GM12874 (cell line): Measurements from ENCODE around the gene GRIP2.

ENCODE experiments used
- CTCF ChIP-seq: IDR thresholded peaks from 2 replicates; pipeline ENCODE4 v1.5.1; 2011; ENCODE audit warnings: low read depth, mild to moderate bottlenecking, control low read depth, low read length, moderate library complexity; ENCODE audit not compliant: insufficient read depth

GRIP2 gene

DNA sequence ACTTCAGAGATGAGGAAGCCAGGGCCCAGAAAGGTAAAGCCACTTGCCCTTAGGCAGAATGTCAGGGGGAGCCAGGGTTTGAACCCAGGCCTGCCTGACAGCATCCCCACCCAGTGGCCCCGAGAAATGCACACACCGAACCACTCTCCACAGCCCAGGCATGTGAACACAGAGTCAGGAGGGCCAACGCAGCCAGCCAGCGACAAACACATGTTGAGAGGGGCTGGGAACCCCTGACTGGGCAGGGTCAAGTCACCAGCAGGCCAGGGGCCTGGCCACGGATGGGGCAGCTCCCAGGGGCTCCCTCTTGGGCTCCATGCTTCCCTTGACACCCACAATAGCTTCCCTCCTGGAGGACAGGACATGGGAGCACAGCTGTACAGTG lies 5.1 kb upstream of the GRIP2 start:
- TF ChIP-seq CTCF = no peak

DNA sequence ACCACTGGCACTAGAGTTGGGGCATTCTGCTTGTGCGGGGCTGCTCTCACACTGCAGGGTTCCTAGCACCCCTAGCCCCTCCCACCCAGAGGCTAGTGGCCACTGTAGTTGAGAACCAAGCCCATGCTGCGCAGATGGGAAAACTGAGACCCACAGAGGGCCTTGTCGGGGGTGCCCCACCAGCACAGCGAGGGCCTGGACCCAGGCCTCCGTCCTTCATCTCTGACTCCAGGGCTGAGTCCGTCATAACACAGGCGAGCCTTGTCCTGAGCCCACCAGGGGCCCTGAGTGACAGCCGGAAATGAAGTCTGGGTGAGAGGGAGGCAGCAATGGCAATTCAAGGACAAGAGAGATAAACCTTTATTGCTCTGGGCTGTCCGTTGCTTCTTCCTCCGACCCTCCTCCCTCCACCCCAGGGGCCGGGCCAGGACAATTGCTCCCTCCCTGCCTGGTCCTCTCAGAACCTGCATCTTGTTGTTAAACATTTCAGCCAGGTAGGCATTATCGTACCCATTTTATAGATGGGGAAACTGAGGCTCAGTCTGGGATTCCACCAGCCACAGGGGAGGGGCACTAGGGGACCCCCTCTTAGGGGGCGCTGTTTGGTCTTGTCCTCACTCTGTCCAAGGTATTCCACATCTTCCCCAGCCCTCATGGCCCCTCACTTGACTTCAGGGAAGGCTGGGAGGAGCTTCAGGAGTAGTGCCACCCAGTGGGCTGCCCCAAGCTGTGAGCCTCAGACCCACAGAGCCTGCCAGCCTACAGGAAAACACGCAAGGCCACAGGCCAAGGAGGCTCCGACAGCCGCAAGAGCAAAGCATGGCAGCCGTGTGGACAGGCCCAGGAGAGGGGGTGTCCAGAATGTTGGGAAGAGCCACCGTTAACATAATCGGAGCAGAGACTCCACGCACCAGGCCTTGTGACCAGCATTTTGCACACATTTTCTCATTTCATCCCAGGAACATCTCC lies 4.4 kb upstream of the GRIP2 start:
- no peak for TF ChIP-seq CTCF

DNA sequence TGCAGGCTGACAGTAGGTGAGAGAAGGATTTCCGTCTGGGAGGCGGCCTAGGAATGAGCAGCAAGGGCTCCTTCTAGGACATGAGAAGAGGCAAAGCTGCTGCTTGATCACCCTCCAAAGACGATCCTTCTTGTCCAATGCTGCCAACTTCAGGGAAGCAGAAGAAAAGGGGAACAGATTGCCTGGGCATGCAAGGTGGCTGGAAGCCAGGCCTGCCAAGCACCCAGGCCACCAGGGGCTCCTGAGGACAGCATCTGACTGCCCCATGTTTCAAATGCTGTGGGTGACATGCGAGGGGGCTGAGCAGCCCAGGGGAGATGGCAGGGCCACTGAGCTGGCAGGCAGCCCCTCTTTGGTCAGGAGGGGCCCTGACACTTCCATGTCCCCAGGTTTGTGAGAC lies 3.3 kb upstream of the GRIP2 start:
- no peak for TF ChIP-seq CTCF

DNA sequence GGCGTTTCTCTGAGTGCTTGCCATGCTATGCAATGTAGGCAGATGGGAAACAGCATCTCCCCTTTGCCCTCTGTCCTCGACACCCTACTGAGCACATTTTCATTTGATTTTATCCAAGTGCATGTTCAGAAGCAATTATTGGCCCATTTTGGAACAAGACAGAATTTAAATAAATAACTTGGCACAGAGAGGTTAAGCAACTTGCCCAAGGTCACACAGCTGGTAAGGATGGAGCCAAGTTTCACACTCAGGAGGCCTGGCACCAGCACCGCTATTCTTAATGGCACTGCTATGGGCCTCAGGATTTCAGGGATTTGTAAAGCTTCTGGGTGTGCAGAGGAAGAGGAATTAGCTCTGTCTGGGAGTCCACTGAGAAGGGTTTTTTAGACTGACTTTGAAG lies 2.5 kb upstream of the GRIP2 start:
- no peak for TF ChIP-seq CTCF

GRCh38 chr3:14541646-14542045 lies 1.5 kb upstream of the GRIP2 start:
- no peak for TF ChIP-seq CTCF

DNA sequence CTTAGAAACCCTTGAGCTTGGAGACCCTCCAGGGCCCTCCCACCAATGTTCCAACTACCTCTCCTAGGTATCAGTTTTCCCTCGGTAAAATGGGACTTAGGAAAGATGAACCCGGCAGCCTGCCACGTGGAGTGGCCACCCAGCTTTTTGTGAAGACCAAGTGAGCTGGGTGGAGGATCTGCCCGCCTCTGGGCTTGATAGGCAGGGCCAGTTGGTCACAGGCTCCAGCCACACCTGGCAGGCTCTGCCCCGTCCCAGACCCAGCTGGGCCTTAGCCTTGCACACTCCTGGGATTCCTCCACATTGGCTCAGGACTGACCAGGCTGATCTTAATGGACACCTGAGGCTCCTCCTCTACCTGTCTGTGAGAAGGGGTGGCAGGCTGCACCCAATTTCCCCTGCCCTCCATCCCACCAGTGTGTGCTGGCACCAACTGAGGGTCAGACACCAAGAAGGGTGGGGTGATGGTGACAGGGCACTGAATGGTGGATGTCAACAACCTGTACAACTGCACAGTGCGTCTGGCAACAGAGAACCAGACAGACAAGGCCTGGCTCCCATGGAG lies 761 bp upstream of the GRIP2 start:
- no peak for TF ChIP-seq CTCF

GRCh38 chr3:14539384-14539741 lies 779 bp downstream of the GRIP2 start:
- no peak for TF ChIP-seq CTCF
